GM12878 (cell line): ENCODE data around the gene DIP2C. TPM values are rescaled to one million over a fixed set of nuclear protein-coding genes. Genes with fewer than 3 reads are reported as not detected.

Experiments used
- ATAC-seq: fragments of 200-7000 bp; cut with Tn5 transposase; 3 replicates; pipeline ENCODE4 v1.9.1; 2020; ENCODE audit warnings: mild to moderate bottlenecking, moderate library complexity
- BruUV-seq: library from RNA; stranded (reverse); fragments of 400-500 nt; replicated peaks from 2 replicates; lab custom pipeline; 2021; lab: Mats Ljungman, UMichigan
- CTCF ChIA-PET: fragments of 300-600 bp; sonication (Branson Sonifier 250); formaldehyde crosslinking; extraction: SDS; loops from one replicate; lab custom pipeline; 2021; ENCODE audit warnings: inconsistent platforms; lab: Yijun Ruan, JAX
- POLR2A ChIA-PET: fragments of 350-600 bp; formaldehyde crosslinking; extraction: SDS; loops from one replicate; lab custom pipeline; 2021; ENCODE audit warnings: inconsistent platforms; lab: Charles Lee
- RAD21 ChIA-PET: fragments of 300-600 bp; sonication (Branson Sonifier 250); formaldehyde crosslinking; loops from one replicate; lab custom pipeline; 2023; ENCODE audit warnings: antibody characterized with exemption; ENCODE audit not compliant: unreplicated experiment; lab: Charles Lee
- SMC1A ChIA-PET: fragments of 300-600 bp; sonication (Branson Sonifier 250); formaldehyde crosslinking; loops from one replicate; lab custom pipeline; 2023; ENCODE audit not compliant: unreplicated experiment, uncharacterized antibody; lab: Charles Lee
- DNase-seq: peaks from one replicate; pipeline ENCODE4 v3.0.0-alpha.2; 2011; ENCODE audit warnings: low read depth, low spot score
- FAIRE-seq: peaks from 3 replicates; lab custom pipeline; 2011; peaks lifted over from hg19 to GRCh38; lab: Jason Lieb, UNC
- H2AFZ ChIP-seq: 2 replicates; pipeline ENCODE4 v1.6.0; 2011; ENCODE audit warnings: low read depth, low read length, control low read depth; ENCODE audit not compliant: control insufficient read depth
- H3K27ac ChIP-seq: 2 replicates; pipeline ENCODE4 v1.5.1; 2011; ENCODE audit warnings: control low read depth; ENCODE audit not compliant: control insufficient read depth, insufficient read depth
- H3K27me3 ChIP-seq, 2 experiments: replicated peaks in 1 of 2; 2 replicates each; pipeline versions ENCODE4 v1.6.0 to v1.6.1; 2011; ENCODE audit warnings: low read length in 1 of 2; ENCODE audit not compliant: control insufficient read depth in 2 of 2, insufficient read depth in 2 of 2
- H3K36me3 ChIP-seq, 2 experiments: 2 replicates each; pipeline ENCODE4 v1.5.1; 2011; ENCODE audit warnings: low read length in 1 of 2; ENCODE audit not compliant: control insufficient read depth in 2 of 2, insufficient read depth in 2 of 2
- H3K4me1 ChIP-seq: 2 replicates; pipeline ENCODE4 v1.6.1; 2011; ENCODE audit warnings: mild to moderate bottlenecking, low read length, moderate library complexity, mixed read lengths; ENCODE audit not compliant: control insufficient read depth, insufficient read depth
- H3K4me2 ChIP-seq: 2 replicates; pipeline ENCODE4 v1.6.0; 2011; ENCODE audit warnings: control low read depth; ENCODE audit not compliant: control insufficient read depth, insufficient read depth
- H3K4me3 ChIP-seq: fragments of 200-600 bp; sonication (generic); 2 replicates; pipeline ENCODE4 v1.5.1; 2016
- H3K79me2 ChIP-seq: 2 replicates; pipeline ENCODE4 v1.6.0; 2011; ENCODE audit warnings: low read length; ENCODE audit not compliant: control insufficient read depth, insufficient read depth
- H3K9ac ChIP-seq: 2 replicates; pipeline ENCODE4 v1.8.0; 2011; ENCODE audit warnings: low read length, control low read depth, mixed read lengths; ENCODE audit not compliant: control insufficient read depth, insufficient read depth
- H3K9me3 ChIP-seq: replicated peaks from 3 replicates; pipeline ENCODE4 v1.5.1; 2011; ENCODE audit warnings: mild to moderate bottlenecking, low read length; ENCODE audit not compliant: control insufficient read depth, insufficient read depth
- H4K20me1 ChIP-seq: 2 replicates; pipeline ENCODE4 v1.6.0; 2011; ENCODE audit not compliant: control insufficient read depth, insufficient read depth
- KLF5 ChIP-seq: fragments of 450-650 bp; IDR thresholded peaks from 2 replicates; pipeline ENCODE4 v1.6.1; 2014; ENCODE audit warnings: mild to moderate bottlenecking; ENCODE audit not compliant: partially characterized antibody
- WGBS: methylation state at CpG from one replicate; pipeline ENCODE4 v1.1.6; 2016; ENCODE audit warnings: low lambda C conversion rate; ENCODE audit not compliant: insufficient replicate concordance, insufficient coverage; ENCODE audit errors: missing lambda C conversion rate; 5-methylcytosine and 5-hydroxymethylcytosine counted together
- in situ Hi-C: fragments of 300-500 bp; cut with MboI; formaldehyde crosslinking; loops from 9 replicates; pipeline ENCODE4 v1.14.3; 2018; ENCODE audit warnings: mixed read lengths
- intact Hi-C: fragments of 100-400 bp; cut with micrococcal nuclease; formaldehyde crosslinking; loops from one replicate; pipeline ENCODE4 v1.14.2; 2022; ENCODE audit not compliant: unreplicated experiment
- polyA plus RNA-seq, 11 experiments: library from polyadenylated mRNA; depleted of rRNA in 4 of 11; unstranded in 6 of 11; stranded (reverse) in 5 of 11; fragments of >200 nt; fragmentation: Nextera tagmentation in 4 of 11; fragmentation: Illumina TruSeq in 1 of 11; extraction: Ambion mirVana in 4 of 11; extraction: Trizol in 1 of 11; gene quantifications; 1 replicate in 1 of 11; 2 replicates in 10 of 11; pipeline versions ENCODE4 v1.2.1 to v1.2.3, GENCODE V29; 2011 to 2016; ENCODE audit warnings: inconsistent platforms in 2 of 11, missing spikeins in 2 of 11, low read depth in 1 of 11
- total RNA-seq, 4 experiments: library from RNA; depleted of rRNA in 3 of 4; stranded (reverse); fragments of >200 nt in 3 of 4; fragmentation: Illumina TruSeq in 1 of 4; extraction: Trizol in 1 of 4; gene quantifications; 2 replicates each; pipeline versions ENCODE4 v1.2.1 to v1.2.3, GENCODE V29; 2013 to 2021
- TF ChIP-seq, protein P1 (sequence below): fragments of 450-650 bp; IDR thresholded peaks from 2 replicates; pipeline ENCODE4 v1.6.1; 2017; ENCODE audit warnings: borderline replicate concordance
- TF ChIP-seq, protein P2 (sequence below): fragments of 150-350 bp; IDR thresholded peaks from 2 replicates; pipeline ENCODE4 v1.6.1; 2016; ENCODE audit warnings: low read depth, low read length

DIP2C gene
- total and polyA plus RNA-seq, 10 of the 15 experiments (the other 5 are each of a cell fraction or from before 2014, with no cell fraction given): 0.01 to 0.10 (median 0.06) TPM

DNA sequence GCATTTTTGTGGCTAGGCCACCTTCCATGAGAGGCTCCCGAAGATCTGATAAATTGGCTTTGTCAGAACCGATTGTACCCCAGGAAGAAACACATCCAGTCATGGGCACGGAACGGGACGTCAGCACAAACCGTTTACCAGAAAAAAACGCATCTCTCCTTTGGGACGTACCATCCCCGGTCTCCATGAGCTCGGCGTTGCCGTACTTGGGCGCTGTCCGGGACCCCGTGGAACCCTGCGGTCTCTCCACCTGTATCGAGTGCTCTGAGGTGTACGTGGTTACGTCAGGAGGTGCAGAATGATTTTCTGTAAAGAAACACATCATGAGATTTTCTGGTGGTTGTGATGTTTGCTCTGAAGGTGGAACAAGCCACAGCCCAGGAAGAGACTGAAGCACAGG is 270.6 kb downstream of the DIP2C start:
- RAD21 ChIA-PET: no interaction called here
- DNase-seq: no peak
- no peaks in the 10 kb centered on the region for H3K27me3 ChIP-seq
- FAIRE-seq: no peak
- TF ChIP-seq, protein P1, sequence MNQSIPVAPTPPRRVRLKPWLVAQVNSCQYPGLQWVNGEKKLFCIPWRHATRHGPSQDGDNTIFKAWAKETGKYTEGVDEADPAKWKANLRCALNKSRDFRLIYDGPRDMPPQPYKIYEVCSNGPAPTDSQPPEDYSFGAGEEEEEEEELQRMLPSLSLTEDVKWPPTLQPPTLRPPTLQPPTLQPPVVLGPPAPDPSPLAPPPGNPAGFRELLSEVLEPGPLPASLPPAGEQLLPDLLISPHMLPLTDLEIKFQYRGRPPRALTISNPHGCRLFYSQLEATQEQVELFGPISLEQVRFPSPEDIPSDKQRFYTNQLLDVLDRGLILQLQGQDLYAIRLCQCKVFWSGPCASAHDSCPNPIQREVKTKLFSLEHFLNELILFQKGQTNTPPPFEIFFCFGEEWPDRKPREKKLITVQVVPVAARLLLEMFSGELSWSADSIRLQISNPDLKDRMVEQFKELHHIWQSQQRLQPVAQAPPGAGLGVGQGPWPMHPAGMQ: no peak
- no peak for TF ChIP-seq KLF5
- TF ChIP-seq, protein P2, sequence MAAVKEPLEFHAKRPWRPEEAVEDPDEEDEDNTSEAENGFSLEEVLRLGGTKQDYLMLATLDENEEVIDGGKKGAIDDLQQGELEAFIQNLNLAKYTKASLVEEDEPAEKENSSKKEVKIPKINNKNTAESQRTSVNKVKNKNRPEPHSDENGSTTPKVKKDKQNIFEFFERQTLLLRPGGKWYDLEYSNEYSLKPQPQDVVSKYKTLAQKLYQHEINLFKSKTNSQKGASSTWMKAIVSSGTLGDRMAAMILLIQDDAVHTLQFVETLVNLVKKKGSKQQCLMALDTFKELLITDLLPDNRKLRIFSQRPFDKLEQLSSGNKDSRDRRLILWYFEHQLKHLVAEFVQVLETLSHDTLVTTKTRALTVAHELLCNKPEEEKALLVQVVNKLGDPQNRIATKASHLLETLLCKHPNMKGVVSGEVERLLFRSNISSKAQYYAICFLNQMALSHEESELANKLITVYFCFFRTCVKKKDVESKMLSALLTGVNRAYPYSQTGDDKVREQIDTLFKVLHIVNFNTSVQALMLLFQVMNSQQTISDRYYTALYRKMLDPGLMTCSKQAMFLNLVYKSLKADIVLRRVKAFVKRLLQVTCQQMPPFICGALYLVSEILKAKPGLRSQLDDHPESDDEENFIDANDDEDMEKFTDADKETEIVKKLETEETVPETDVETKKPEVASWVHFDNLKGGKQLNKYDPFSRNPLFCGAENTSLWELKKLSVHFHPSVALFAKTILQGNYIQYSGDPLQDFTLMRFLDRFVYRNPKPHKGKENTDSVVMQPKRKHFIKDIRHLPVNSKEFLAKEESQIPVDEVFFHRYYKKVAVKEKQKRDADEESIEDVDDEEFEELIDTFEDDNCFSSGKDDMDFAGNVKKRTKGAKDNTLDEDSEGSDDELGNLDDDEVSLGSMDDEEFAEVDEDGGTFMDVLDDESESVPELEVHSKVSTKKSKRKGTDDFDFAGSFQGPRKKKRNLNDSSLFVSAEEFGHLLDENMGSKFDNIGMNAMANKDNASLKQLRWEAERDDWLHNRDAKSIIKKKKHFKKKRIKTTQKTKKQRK: no peak
- no peak overlapping the region for H3K4me3 ChIP-seq
- intact Hi-C loops: no loop called here
- no peak overlapping the region for H3K27ac ChIP-seq
- no peaks in the 10 kb centered on the region for H3K9me3 ChIP-seq
- no peak for ATAC-seq
- H3K4me1 ChIP-seq: no peaks in the 10 kb centered on the region
- no peaks in the 10 kb centered on the region for H3K79me2 ChIP-seq
- H4K20me1 ChIP-seq: no peaks in the 10 kb centered on the region
- H2AFZ ChIP-seq: no peak overlapping the region
- no peak overlapping the region for H3K9ac ChIP-seq
- no TSS peak for BruUV-seq
- H3K36me3 ChIP-seq: no peaks in the 10 kb centered on the region
- no peak overlapping the region for H3K4me2 ChIP-seq
- SMC1A ChIA-PET: no interaction called here
- POLR2A ChIA-PET: no interaction called here
- in situ Hi-C loops: no loop called here
- WGBS: 93% methylated on average over 19 of the region's 19 CpGs
- CTCF ChIA-PET: no interaction called here
